Thyroid gland (tissue), 4 donors: ENCODE data around the gene ARMCX4. TPM values are rescaled to one million over a fixed set of nuclear protein-coding genes. Genes with fewer than 3 reads are reported as not detected.
A peak's percentile ranks its signal among the peaks of the same experiment; 100 is the strongest.

Experiments used
- DNase-seq, 2 donors: peaks; one replicate each; pipeline ENCODE4 v3.0.0-alpha.2; 2019
- H3K27ac ChIP-seq, 3 donors: fragments of 200-600 bp; sonication (generic); 1 replicate in 2 of 3; 2 replicates in 1 of 3; pipeline ENCODE4 v1.5.1; 2016 to 2019; ENCODE audit warnings: mild to moderate bottlenecking in 1 of 3, moderate library complexity in 1 of 3
- H3K27me3 ChIP-seq: fragments of 200-600 bp; sonication (generic); one replicate; pipeline ENCODE4 v1.5.1; 2019
- H3K36me3 ChIP-seq, 2 donors: fragments of 200-600 bp; sonication (generic); one replicate each; pipeline ENCODE4 v1.5.1; 2016 to 2019
- H3K4me1 ChIP-seq, 2 donors: fragments of 200-600 bp; sonication (generic); one replicate each; pipeline ENCODE4 v1.5.1; 2017 to 2019
- H3K4me3 ChIP-seq, 3 donors: fragments of 200-600 bp; sonication (generic); replicated peaks in 1 of 3; 1 replicate in 2 of 3; 2 replicates in 1 of 3; pipeline ENCODE4 v1.5.1; 2016; ENCODE audit warnings: mild to moderate bottlenecking in 1 of 3
- H3K9me3 ChIP-seq: fragments of 200-600 bp; sonication (generic); one replicate; pipeline ENCODE4 v1.5.1; 2017
- CTCF ChIP-seq, 6 experiments: fragments of 200-600 bp in 3 of 6; fragments of 450-650 bp in 3 of 6; sonication (generic) in 3 of 6; IDR thresholded peaks; one replicate each; pipeline ENCODE4 v1.5.1; 2016 to 2019; ENCODE audit warnings: antibody characterized with exemption in 6 of 6, mild to moderate bottlenecking in 2 of 6, inconsistent platforms in 1 of 6, moderate library complexity in 1 of 6
- POLR2A ChIP-seq, 2 donors: fragments of 450-650 bp; IDR thresholded peaks; one replicate each; pipeline ENCODE4 v1.6.1; 2017; ENCODE audit warnings: antibody characterized with exemption in 2 of 2, mild to moderate bottlenecking in 2 of 2, moderate library complexity in 1 of 2
- WGBS, 2 donors: methylation state at CpG; one replicate each; pipeline ENCODE4 v1.1.5; 2017; 5-methylcytosine and 5-hydroxymethylcytosine counted together
- intact Hi-C: fragments of 100-400 bp; cut with DNase I; formaldehyde crosslinking; loops from one replicate; pipeline ENCODE4 v1.15.1; 2023
- total RNA-seq, 4 donors: library from RNA; depleted of rRNA; stranded (reverse); fragments of >200 nt; gene quantifications; one replicate each; pipeline ENCODE4 v1.2.3, GENCODE V29; 2016

The ARMCX4 gene
- 10 to 100 TPM; 12.1 to 21.6 (median 15.6) TPM for total RNA-seq

GRCh38 chrX:101485212-101485949, at the start of gene ARMCX4:
ARMCX4 (plus strand) TSS chrX:101485456; CDS start chrX:101488590, 3,134 bp downstream.
- H3K4me3 ChIP-seq = peak within 1 kb of the TSS in 2 of 3 donors; percentile 20 to 23
- WGBS, 2 donors = 5 to 32% methylated on average over 6 to 12 of the region's 50 CpGs
- no peaks in the 10 kb centered on the region for H3K4me1 ChIP-seq
- peak; percentile 69 to 72 for DNase-seq
- no peaks in the 10 kb centered on the region for H3K27me3 ChIP-seq
- H3K36me3 ChIP-seq = no peaks in the 10 kb centered on the region
- H3K9me3 ChIP-seq = no peaks in the 10 kb centered on the region
- TF ChIP-seq POLR2A (IDR thresholded peaks at IDR 0.05) (peak in 1 of 2 donors; percentile 53), CTCF (IDR thresholded peaks at IDR 0.05) (no peak)
- intact Hi-C loops = no loop called here
- peak within 1 kb of the TSS in 1 of 3 donors; percentile 26 for H3K27ac ChIP-seq

- Histone ChIP-seq H3K27ac (no peak overlapping the region), H3K4me3 (no peak overlapping the region), H3K27me3 (no peaks in the 10 kb centered on the region), H3K9me3 (no peaks in the 10 kb centered on the region), H3K4me1 (no peaks in the 10 kb centered on the region), H3K36me3 (no peaks in the 10 kb centered on the region)
- DNase-seq = no peak
- TF ChIP-seq CTCF (IDR thresholded peaks at IDR 0.05) (no peak), POLR2A (IDR thresholded peaks at IDR 0.05) (no peak)
- WGBS, 2 donors = 93 to 100% methylated on average over 2 of the region's 2 CpGs
- intact Hi-C loops = no loop called here
These were observed 43.2 kb upstream of the ARMCX4 start for GRCh38 chrX:101442085-101442484.

GRCh38 chrX:101449279-101449678, 36.0 kb upstream of the ARMCX4 start:
- WGBS, 2 donors = 97% methylated on average over 1 of the region's 1 CpG
- Histone ChIP-seq H3K36me3 (no peaks in the 10 kb centered on the region), H3K4me1 (peaks cover 8 to 15% of the 10 kb centered on the region in 2 donors), H3K27me3 (no peaks in the 10 kb centered on the region), H3K27ac (no peak overlapping the region), H3K9me3 (no peaks in the 10 kb centered on the region), H3K4me3 (no peak overlapping the region)
- intact Hi-C loops = no loop called here
- DNase-seq = no peak
- TF ChIP-seq CTCF (IDR thresholded peaks at IDR 0.05) = no peak
- TF ChIP-seq POLR2A (IDR thresholded peaks at IDR 0.05) = no peak

- H3K4me1 ChIP-seq = peaks cover 8 to 15% of the 10 kb centered on the region in 2 donors
- TF ChIP-seq CTCF (IDR thresholded peaks at IDR 0.05) (no peak), POLR2A (IDR thresholded peaks at IDR 0.05) (no peak)
- peak overlapping the region in 2 of 3 donors; percentile 11 to 70 for H3K27ac ChIP-seq
- no peak for DNase-seq
- H3K27me3 ChIP-seq = no peaks in the 10 kb centered on the region
- no peaks in the 10 kb centered on the region for H3K9me3 ChIP-seq
- no peaks in the 10 kb centered on the region for H3K36me3 ChIP-seq
- no peak overlapping the region for H3K4me3 ChIP-seq
- 100% methylated on average over 1 of the region's 2 CpGs for WGBS, 2 donors
- intact Hi-C loops = no loop called here
These were observed 35.2 kb upstream of the ARMCX4 start for GRCh38 chrX:101450085-101450484.

- Histone ChIP-seq H3K36me3 (no peaks in the 10 kb centered on the region), H3K4me1 (peaks cover 8 to 15% of the 10 kb centered on the region in 2 donors), H3K27me3 (no peaks in the 10 kb centered on the region), H3K9me3 (no peaks in the 10 kb centered on the region), H3K4me3 (no peak overlapping the region), H3K27ac (peak overlapping the region; percentile 11 to 70 (median 24))
- TF ChIP-seq CTCF (IDR thresholded peaks at IDR 0.05) (no peak), POLR2A (IDR thresholded peaks at IDR 0.05) (no peak)
- 58% methylated on average over 2 of the region's 2 CpGs; no CpG with 5 or more reads in 1 of the 2 donors for WGBS, 2 donors
- intact Hi-C loops = no loop called here
- DNase-seq = peak in 1 of 2 donors; percentile 2
These were observed 34.3 kb upstream of the ARMCX4 start for GRCh38 chrX:101450961-101451360.
